ENCODE results near the gene TOPORS.

DNA sequence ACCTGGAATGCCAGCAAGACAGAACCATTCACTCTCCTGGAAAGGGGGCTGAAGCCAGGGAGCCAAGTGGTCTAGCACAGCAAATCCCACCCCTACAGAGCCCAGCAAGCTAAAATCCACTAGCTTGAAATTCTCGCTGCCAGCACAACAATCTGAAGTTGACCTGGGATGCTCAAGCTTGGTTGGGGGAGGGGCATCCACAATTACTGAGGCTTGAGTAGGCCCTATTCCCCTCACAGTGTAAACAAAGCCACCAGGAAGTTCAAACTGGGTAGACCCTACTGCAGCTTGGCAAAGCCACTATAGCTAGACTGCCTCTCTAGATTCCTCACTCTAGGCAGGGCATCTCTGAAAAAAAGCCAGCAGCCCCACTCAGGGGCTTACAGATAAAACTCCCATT, 43.7 kb downstream of the TOPORS start:
- TF ChIP-seq POLR2A (IDR thresholded peaks at IDR 0.05) (no peak), POLR2AphosphoS5 (IDR thresholded peaks at IDR 0.05) (no peak), EP300 (IDR thresholded peaks at IDR 0.05) (no peak)
- TF ChIP-seq, protein P1, sequence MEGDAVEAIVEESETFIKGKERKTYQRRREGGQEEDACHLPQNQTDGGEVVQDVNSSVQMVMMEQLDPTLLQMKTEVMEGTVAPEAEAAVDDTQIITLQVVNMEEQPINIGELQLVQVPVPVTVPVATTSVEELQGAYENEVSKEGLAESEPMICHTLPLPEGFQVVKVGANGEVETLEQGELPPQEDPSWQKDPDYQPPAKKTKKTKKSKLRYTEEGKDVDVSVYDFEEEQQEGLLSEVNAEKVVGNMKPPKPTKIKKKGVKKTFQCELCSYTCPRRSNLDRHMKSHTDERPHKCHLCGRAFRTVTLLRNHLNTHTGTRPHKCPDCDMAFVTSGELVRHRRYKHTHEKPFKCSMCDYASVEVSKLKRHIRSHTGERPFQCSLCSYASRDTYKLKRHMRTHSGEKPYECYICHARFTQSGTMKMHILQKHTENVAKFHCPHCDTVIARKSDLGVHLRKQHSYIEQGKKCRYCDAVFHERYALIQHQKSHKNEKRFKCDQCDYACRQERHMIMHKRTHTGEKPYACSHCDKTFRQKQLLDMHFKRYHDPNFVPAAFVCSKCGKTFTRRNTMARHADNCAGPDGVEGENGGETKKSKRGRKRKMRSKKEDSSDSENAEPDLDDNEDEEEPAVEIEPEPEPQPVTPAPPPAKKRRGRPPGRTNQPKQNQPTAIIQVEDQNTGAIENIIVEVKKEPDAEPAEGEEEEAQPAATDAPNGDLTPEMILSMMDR (IDR thresholded peaks at IDR 0.05) = no peak

Data from stomach (tissue), 4 donors.